HG03025 (cell line): ENCODE measurements around the gene SMCO3.
"Not testable (repeated sequence)": the region's sequence is repeated elsewhere in the genome, so short reads cannot be mapped to it uniquely, and the experiment has no call there.

Experiments
- ATAC-seq: cut with Tn5 transposase; IDR thresholded peaks from one replicate; pipeline ENCODE4 v1.9.1; 2021; ENCODE audit warnings: mild to moderate bottlenecking, moderate library complexity; ENCODE audit not compliant: unreplicated experiment, low FRiP score

SMCO3 gene

DNA sequence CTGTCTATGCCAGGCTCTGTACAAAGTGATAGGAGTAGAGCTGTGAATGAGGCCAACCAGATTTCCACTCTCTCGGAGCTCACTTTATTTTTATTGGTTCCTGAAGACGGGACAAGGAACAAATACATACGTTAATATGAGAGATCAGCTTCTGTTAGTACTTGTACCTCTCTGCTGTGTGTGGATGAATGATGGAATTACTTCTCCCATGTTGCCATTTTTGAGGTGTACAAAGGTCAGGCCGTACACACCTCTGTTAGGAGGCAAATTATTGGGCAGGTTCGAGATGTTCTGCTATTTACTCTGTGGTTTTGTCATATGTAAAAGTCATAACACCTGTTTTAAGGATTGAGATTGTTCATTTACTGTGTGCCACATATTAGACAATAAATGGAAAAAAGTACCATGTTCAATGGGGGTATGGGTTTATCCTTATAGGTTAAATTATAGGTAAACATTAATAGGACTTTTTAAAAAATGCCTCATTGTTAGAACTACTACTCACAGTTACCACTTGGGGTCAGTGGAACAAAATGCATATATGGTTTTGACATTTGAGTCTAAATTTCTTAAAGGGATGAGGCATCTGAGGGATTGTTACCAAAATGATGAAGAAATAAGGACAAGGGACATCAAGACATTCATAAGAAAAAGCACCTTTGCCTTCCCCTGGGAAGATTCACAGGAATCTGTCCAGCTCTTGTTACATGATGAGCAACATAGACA lies 37.6 kb downstream of the SMCO3 start:
- no peak for ATAC-seq

- ATAC-seq: no peak
These were observed 38.4 kb downstream of the SMCO3 start for GRCh38 chr12:14775636-14775980.

GRCh38 chr12:14774906-14775635 lies 38.9 kb downstream of the SMCO3 start:
- no peak for ATAC-seq

DNA sequence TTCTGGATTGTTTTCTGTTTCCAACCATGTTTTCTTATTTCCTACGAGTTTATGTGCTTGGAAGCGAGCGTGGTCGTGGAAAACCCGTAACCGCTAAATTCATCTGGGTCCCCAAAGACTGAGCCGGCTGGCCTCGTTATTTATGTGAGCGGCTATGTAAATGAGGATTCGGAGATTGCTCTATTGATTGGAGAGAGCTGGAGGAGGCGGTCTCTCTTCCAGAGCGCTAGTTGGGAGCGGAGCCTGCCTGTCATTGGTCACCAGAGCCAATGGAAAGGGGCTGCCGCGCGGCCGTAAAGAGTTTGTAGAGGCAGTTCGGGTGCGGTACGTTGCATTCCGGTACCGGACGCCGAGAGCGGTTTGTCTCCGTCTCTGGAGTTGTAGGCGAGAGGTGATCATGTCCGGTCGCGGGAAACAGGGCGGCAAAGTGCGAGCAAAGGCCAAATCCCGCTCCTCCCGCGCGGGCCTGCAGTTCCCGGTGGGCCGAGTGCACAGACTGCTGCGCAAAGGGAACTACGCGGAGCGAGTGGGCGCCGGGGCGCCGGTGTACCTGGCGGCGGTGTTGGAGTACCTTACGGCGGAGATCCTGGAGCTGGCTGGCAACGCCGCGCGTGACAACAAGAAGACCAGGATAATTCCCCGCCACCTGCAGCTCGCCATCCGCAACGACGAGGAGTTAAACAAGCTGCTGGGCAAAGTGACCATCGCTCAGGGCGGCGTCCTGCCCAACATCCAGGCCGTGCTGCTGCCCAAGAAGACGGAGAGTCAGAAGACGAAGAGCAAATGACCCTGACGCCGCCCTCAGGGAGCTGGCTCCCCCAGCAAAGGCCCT lies 39.7 kb downstream of the SMCO3 start:
- peak; percentile 49 for ATAC-seq

- ATAC-seq: peak; percentile 19
These were observed 40.3 kb downstream of the SMCO3 start for GRCh38 chr12:14773685-14774073.

- ATAC-seq: no peak
These were observed 41.0 kb downstream of the SMCO3 start for GRCh38 chr12:14772946-14773345.

GRCh38 chr12:14771651-14772137 lies 42.3 kb downstream of the SMCO3 start:
- ATAC-seq: no peak

DNA sequence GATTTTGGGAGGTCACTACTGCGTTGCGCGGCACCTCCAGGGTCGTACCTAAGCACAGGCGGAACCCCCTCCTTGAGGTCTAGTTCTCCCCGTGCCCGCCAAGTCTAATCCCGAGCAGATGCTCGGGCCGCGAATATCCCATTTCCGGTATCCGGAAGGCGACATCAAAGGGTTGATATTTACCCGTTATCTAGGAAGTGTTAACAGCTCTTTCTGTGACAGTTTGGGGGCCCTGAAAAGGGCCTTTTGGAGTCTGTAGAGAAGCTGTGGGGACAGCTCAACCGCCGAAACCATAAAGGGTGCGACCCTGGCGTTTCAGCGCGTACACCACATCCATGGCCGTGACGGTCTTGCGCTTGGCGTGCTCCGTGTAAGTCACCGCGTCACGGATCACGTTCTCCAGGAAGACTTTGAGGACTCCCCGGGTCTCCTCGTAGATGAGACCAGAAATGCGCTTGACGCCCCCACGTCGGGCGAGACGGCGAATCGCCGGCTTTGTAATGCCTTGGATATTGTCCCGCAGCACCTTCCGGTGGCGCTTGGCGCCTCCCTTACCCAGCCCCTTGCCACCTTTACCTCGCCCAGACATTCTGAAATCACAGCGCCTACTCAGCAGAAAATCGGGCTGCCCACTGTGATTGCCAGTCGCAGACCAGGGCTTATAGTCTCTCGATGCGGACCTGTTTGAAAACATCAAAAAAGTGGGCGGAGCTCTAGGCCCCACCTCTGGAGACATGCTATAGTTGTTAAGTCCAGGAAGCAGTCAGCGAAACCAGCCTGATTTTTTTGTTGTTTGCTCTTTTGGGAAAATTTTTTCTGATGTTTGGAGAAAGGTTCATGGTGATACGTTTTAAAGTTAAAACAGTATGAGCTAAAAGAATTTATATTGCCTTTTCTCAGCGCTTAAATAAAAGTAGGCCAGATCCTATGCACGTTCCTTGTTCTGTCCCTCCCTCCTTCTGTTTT lies 43.2 kb downstream of the SMCO3 start:
- ATAC-seq: peak; percentile 12

DNA sequence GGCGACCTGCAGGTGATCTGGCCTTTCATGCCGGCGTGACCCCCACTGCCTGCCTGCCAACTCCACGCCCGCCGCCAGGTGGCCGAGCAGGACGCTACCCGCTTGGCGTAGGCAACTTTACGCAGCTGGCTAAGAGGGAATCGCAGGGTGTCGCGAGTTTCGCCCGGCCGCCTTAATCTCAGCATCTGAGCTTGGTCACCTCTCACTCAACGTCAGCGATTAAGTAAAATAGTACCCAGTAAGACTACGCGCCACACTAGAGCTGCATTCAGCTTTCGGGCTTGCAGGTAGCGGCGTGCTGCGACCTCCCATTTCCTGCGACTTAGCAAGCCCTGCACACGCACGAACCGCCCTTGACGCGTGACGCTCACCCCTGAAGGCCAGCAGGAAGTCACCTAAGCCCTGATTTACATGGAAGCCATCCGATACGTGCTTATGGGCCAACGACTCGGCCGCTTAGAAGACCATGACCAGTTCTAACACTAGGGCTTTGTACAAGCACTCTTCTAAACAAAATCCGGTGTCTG lies 44.0 kb downstream of the SMCO3 start:
- ATAC-seq: peak; percentile 44

DNA sequence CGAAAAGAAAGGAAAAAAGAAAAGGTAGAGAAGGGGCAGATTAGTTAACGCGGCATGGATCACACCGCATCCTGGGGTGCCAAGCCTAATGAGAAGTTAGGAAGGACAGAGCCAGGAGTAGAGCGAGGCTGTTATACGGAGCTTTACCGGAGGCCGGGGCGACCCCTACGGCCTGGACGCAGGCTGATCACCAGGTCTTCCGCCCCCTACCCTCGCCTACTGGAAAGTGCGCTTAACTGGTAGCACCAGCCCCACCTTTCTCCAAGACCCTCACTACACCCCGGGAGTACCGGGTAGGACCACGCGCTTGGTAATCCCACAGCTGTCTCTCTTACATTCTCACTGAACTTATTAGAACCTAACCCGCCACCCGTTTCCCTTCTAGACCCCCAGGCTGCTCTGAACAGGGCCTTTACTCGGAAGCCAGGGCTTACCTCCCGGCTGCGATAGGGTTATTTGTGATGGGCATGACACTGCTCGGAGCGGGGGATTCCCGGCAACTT lies 44.5 kb downstream of the SMCO3 start:
- no peak for ATAC-seq

DNA sequence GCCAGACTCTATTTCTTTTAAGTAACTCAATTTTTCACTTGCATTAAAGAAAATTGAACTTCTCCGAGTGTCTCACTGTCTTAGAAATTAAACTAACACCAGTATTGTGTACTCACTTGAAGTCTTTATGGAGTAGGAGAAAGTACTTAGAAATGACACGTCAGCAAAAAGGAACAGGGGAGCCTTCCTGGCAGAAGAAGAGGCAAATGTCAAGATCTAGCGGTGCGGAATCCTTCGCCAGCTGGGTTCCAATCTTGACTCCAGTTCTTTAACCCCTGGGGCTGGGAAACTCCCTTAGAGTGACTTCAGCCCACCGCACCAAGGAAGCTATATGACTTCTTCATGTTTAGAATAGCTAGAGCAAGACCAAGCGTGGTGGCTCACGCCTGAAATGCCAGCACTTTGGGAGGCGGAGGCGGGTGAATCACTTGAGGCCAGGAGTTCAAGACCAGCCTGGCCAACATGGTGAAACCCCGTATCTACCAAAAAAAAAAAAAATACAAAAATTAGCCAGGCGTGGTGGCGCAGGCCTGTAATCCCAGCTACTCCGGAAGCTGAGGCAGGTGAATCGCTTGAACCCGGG lies 45.1 kb downstream of the SMCO3 start:
- no peak for ATAC-seq

GRCh38 chr12:14767617-14768016 lies 46.4 kb downstream of the SMCO3 start:
- ATAC-seq: no peak

DNA sequence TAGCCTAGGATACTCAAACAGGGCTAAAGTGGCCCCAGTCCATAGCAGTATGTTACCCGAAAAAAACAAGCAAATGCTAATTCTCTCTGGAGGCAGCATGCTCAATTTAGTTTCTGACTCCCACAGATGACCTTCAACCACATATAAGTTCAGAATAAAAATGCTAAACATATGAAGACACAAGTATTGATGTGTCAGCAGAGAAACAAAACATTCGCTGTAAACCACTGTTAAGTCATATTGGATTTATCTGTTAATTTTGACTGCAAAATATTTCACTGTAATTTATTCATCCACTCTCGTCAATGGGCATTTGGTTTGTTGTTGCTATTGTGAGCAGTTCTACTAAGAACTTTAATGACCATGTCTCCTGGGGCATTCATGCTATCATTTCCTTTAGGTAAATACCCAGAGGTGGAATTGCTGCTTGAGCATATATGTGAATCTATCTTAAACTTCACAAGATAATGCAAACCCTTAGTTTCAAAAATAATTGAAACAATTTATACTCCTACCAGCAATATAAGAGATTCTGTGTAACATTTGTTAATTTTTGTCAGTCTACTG lies 47.2 kb downstream of the SMCO3 start:
- no peak for ATAC-seq

GRCh38 chr12:14766020-14766419 lies 48.0 kb downstream of the SMCO3 start:
- ATAC-seq: not testable (repeated sequence)

DNA sequence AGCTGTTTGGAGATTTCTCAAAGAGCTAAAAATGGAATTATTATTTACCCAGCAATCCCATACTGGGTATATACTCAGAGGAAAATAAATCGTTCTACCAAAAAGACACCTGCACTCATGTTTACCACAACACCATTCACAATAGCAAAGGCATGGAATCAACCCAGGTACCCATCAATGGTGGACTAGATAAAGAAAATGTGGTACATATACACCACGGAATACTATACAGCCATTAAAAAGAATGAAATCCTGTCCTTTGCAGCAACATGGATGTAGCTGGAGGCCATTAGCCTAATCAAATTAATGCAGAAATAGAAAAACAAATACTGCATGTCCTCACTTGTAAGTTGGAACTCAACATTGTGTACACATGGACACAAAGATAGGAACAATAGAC lies 48.6 kb downstream of the SMCO3 start:
- ATAC-seq: no peak

GRCh38 chr12:14759711-14760280 lies 54.2 kb downstream of the SMCO3 start:
- not testable (repeated sequence) for ATAC-seq

DNA sequence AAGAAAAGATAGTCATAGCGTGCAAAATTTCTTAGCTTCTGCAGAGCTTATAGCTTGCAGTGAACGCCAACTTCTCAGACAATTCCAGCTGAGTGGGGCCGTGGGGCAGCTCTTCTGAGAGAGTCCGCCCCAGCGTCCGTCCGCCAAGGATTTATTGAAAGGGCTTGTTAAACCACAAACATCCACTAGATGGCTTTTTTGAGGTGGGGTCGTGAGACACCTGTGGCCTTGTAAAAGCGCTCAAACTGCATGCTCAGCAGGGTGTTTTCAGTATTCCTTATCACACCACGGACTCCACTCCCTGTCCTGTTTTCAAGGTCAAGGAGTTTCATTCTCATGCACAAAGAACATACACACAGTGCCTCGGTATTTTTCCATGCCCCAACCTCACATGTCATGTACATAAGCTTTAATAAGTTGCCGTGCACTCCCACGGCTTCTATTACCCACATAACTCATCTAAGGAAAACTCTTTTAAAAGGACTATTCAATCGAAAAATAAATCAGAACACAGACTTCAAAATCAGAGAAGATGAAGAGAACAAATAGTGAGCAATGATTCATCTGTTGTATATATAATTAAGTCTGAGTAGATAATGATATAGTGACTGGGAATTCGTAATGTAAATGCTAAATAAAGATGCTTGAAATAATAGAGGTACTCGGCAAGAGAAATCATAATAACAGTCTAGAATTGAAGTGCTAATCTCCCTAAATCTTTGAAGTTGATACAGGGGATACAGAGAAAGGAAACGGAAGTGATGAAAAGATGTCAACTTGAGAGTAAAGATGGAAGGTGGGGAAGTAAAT lies 57.4 kb downstream of the SMCO3 start:
- no peak for ATAC-seq
